ENCODE data around the gene CAB39. TPM values are rescaled to one million over a fixed set of nuclear protein-coding genes. Genes with fewer than 3 reads are reported as not detected.

Gene CAB39
- total RNA-seq, 2 donors from 2014 or later: 87.8 to 121 TPM

GRCh38 chr2:230751062-230751461, 38.4 kb downstream of the CAB39 start:
- Histone ChIP-seq H3K27ac (no peak overlapping the region), H3K9ac (ENCODE audit: low read depth in 2 of 2, low read length in 2 of 2) (no peak overlapping the region), H3K36me3 (no peaks in the 10 kb centered on the region), H3K4me1 (no peaks in the 10 kb centered on the region), H3K4me3 (no peak overlapping the region), H3K27me3 (no peaks in the 10 kb centered on the region), H3K9me3 (no peaks in the 10 kb centered on the region)
- no peak for DNase-seq
- intact Hi-C loops (cut with DNase I): no loop called here
- TF ChIP-seq CTCF (IDR thresholded peaks at IDR 0.05): no peak

GRCh38 chr2:230754200-230754599, 41.6 kb downstream of the CAB39 start:
- intact Hi-C loops (cut with DNase I): no loop called here
- Histone ChIP-seq H3K27me3 (no peaks in the 10 kb centered on the region), H3K4me3 (no peak overlapping the region), H3K27ac (no peak overlapping the region), H3K36me3 (no peaks in the 10 kb centered on the region), H3K9me3 (no peaks in the 10 kb centered on the region), H3K4me1 (peaks cover 16% of the 10 kb centered on the region), H3K9ac (ENCODE audit: low read depth in 2 of 2, low read length in 2 of 2) (no peak overlapping the region)
- TF ChIP-seq CTCF (IDR thresholded peaks at IDR 0.05): no peak
- DNase-seq: no peak

- Histone ChIP-seq H3K27me3 (no peaks in the 10 kb centered on the region), H3K9me3 (no peaks in the 10 kb centered on the region), H3K36me3 (no peaks in the 10 kb centered on the region), H3K27ac (no peak overlapping the region), H3K4me3 (no peak overlapping the region), H3K4me1 (peaks cover 16% of the 10 kb centered on the region), H3K9ac (ENCODE audit: low read depth in 2 of 2, low read length in 2 of 2) (no peak overlapping the region)
- intact Hi-C loops (cut with DNase I): no loop called here
- DNase-seq: no peak
- TF ChIP-seq CTCF (IDR thresholded peaks at IDR 0.05): no peak
These were observed 44.8 kb downstream of the CAB39 start for GRCh38 chr2:230757476-230757875.

- no peaks in the 10 kb centered on the region for H3K9me3 ChIP-seq
- peak overlapping the region; percentile 17 for H3K27ac ChIP-seq
- no peaks in the 10 kb centered on the region for H3K36me3 ChIP-seq
- intact Hi-C loops (cut with DNase I): no loop called here
- TF ChIP-seq CTCF (IDR thresholded peaks at IDR 0.05): no peak
- no peaks in the 10 kb centered on the region for H3K27me3 ChIP-seq
- no peak overlapping the region for H3K9ac ChIP-seq (ENCODE audit: low read depth in 2 of 2, low read length in 2 of 2)
- no peak for DNase-seq
- H3K4me3 ChIP-seq: no peak overlapping the region
- H3K4me1 ChIP-seq: peaks cover 16% of the 10 kb centered on the region
These were observed 46.2 kb downstream of the CAB39 start for GRCh38 chr2:230758566-230759480.

- Histone ChIP-seq H3K27ac (no peak overlapping the region), H3K4me3 (no peak overlapping the region), H3K4me1 (peaks cover 16% of the 10 kb centered on the region), H3K9ac (ENCODE audit: low read depth in 2 of 2, low read length in 2 of 2) (no peak overlapping the region), H3K27me3 (no peaks in the 10 kb centered on the region), H3K36me3 (no peaks in the 10 kb centered on the region), H3K9me3 (no peaks in the 10 kb centered on the region)
- intact Hi-C loops (cut with DNase I): no loop called here
- no peak for TF ChIP-seq CTCF (IDR thresholded peaks at IDR 0.05)
- DNase-seq: no peak
These were observed 47.0 kb downstream of the CAB39 start for GRCh38 chr2:230759481-230760167.

All from colonic mucosa (tissue), 4 donors.